Measurements from ENCODE around the gene FRG1. TPM values are rescaled to one million over a fixed set of nuclear protein-coding genes. Genes with fewer than 3 reads are reported as not detected.

Gene FRG1
- total and polyA plus RNA-seq, 4 donors = 32.8 to 51.7 (median 46.4) TPM

Other genes starting within 250 kb of the FRG1 start
- not detected for gene FRG2, start 86.4 kb downstream of the FRG1 start, total RNA-seq
- gene FRG2, start 86.4 kb downstream of the FRG1 start, polyA plus RNA-seq = not detected
- not detected for gene DBET, start 123.6 kb downstream of the FRG1 start, total RNA-seq
- gene DBET, start 123.6 kb downstream of the FRG1 start, polyA plus RNA-seq = not detected
- gene DUX4, start 232.9 kb downstream of the FRG1 start, total RNA-seq = not detected
- gene DUX4, start 232.9 kb downstream of the FRG1 start, polyA plus RNA-seq = not detected

All from aorta (tissue), 4 donors.